ENCODE measurements around the gene RPP25.

Gene RPP25

GRCh38 chr15:74962671-74963070 lies 6.1 kb upstream of the RPP25 start:
- H3K27ac ChIP-seq (ENCODE audit: low read depth, low read length): no peak overlapping the region
- H3K9me3 ChIP-seq (ENCODE audit: insufficient read depth, low read depth, low read length): no peaks in the 10 kb centered on the region
- H3K36me3 ChIP-seq (ENCODE audit: insufficient read depth, low read length): no peaks in the 10 kb centered on the region
- peaks cover 3% of the 10 kb centered on the region for H3K4me1 ChIP-seq (ENCODE audit: insufficient read depth, low read length)
- H3K27me3 ChIP-seq (ENCODE audit: insufficient read depth, low read length): peaks cover 34% of the 10 kb centered on the region
- H3K4me3 ChIP-seq (ENCODE audit: low read length): no peak overlapping the region
- H3K9ac ChIP-seq (ENCODE audit: low read depth, low read length): no peak overlapping the region
- WGBS: 65% methylated on average over 2 of the region's 2 CpGs

- Histone ChIP-seq H3K27me3 (ENCODE audit: insufficient read depth, low read length) (peaks cover 38% of the 10 kb centered on the region), H3K36me3 (ENCODE audit: insufficient read depth, low read length) (no peaks in the 10 kb centered on the region)
- 86% methylated on average over 8 of the region's 8 CpGs for WGBS
Observed at GRCh38 chr15:74962219-74962618, 5.6 kb upstream of the RPP25 start.

GRCh38 chr15:74961616-74962015 lies 5.0 kb upstream of the RPP25 start:
- Histone ChIP-seq H3K4me3 (ENCODE audit: low read length) (no peak overlapping the region), H3K9me3 (ENCODE audit: insufficient read depth, low read depth, low read length) (no peaks in the 10 kb centered on the region), H3K9ac (ENCODE audit: low read depth, low read length) (no peak overlapping the region), H3K27ac (ENCODE audit: low read depth, low read length) (no peak overlapping the region), H3K4me1 (ENCODE audit: insufficient read depth, low read length) (peaks cover 4% of the 10 kb centered on the region), H3K36me3 (ENCODE audit: insufficient read depth, low read length) (no peaks in the 10 kb centered on the region), H3K27me3 (ENCODE audit: insufficient read depth, low read length) (peaks cover 40% of the 10 kb centered on the region)
- WGBS: 95% methylated on average over 5 of the region's 5 CpGs

More at GRCh38 chr15:74962219-74962618, 5.6 kb upstream of the RPP25 start:
- Histone ChIP-seq H3K27ac (ENCODE audit: low read depth, low read length) (no peak overlapping the region), H3K9me3 (ENCODE audit: insufficient read depth, low read depth, low read length) (no peaks in the 10 kb centered on the region), H3K4me1 (ENCODE audit: insufficient read depth, low read length) (peaks cover 4% of the 10 kb centered on the region), H3K9ac (ENCODE audit: low read depth, low read length) (no peak overlapping the region), H3K4me3 (ENCODE audit: low read length) (no peak overlapping the region)

- H3K9me3 ChIP-seq (ENCODE audit: insufficient read depth, low read depth, low read length): no peaks in the 10 kb centered on the region
- H3K27ac ChIP-seq (ENCODE audit: low read depth, low read length): no peak overlapping the region
- peaks cover 44% of the 10 kb centered on the region for H3K27me3 ChIP-seq (ENCODE audit: insufficient read depth, low read length)
- WGBS: 94% methylated on average over 2 of the region's 3 CpGs
- H3K4me1 ChIP-seq (ENCODE audit: insufficient read depth, low read length): peaks cover 4% of the 10 kb centered on the region
- no peaks in the 10 kb centered on the region for H3K36me3 ChIP-seq (ENCODE audit: insufficient read depth, low read length)
- H3K4me3 ChIP-seq (ENCODE audit: low read length): no peak overlapping the region
- no peak overlapping the region for H3K9ac ChIP-seq (ENCODE audit: low read depth, low read length)
Observed at GRCh38 chr15:74960995-74961588, 4.5 kb upstream of the RPP25 start.

- H3K9me3 ChIP-seq (ENCODE audit: insufficient read depth, low read depth, low read length): no peaks in the 10 kb centered on the region
- H3K36me3 ChIP-seq (ENCODE audit: insufficient read depth, low read length): no peaks in the 10 kb centered on the region
- peaks cover 52% of the 10 kb centered on the region for H3K27me3 ChIP-seq (ENCODE audit: insufficient read depth, low read length)
- H3K4me1 ChIP-seq (ENCODE audit: insufficient read depth, low read length): peaks cover 9% of the 10 kb centered on the region
- WGBS: 83% methylated on average over 1 of the region's 1 CpG
- H3K27ac ChIP-seq (ENCODE audit: low read depth, low read length): no peak overlapping the region
- H3K9ac ChIP-seq (ENCODE audit: low read depth, low read length): no peak overlapping the region
- H3K4me3 ChIP-seq (ENCODE audit: low read length): no peak overlapping the region
Observed at GRCh38 chr15:74960286-74960685, 3.7 kb upstream of the RPP25 start.

- WGBS: 12% methylated on average over 8 of the region's 8 CpGs
- Histone ChIP-seq H3K36me3 (ENCODE audit: insufficient read depth, low read length) (no peaks in the 10 kb centered on the region), H3K4me3 (ENCODE audit: low read length) (peak overlapping the region; percentile 62; the same call in 1 of the 2 replicates), H3K4me1 (ENCODE audit: insufficient read depth, low read length) (peaks cover 16% of the 10 kb centered on the region), H3K27me3 (ENCODE audit: insufficient read depth, low read length) (peaks cover 58% of the 10 kb centered on the region), H3K9me3 (ENCODE audit: insufficient read depth, low read depth, low read length) (no peaks in the 10 kb centered on the region), H3K9ac (ENCODE audit: low read depth, low read length) (no peak overlapping the region), H3K27ac (ENCODE audit: low read depth, low read length) (no peak overlapping the region)
Observed at GRCh38 chr15:74959586-74959939, 3.0 kb upstream of the RPP25 start.

GRCh38 chr15:74958908-74959585 lies 2.5 kb upstream of the RPP25 start:
- peak overlapping the region; percentile 62 for H3K4me3 ChIP-seq (ENCODE audit: low read length)
- no peak overlapping the region for H3K27ac ChIP-seq (ENCODE audit: low read depth, low read length)
- WGBS: 1% methylated on average over 47 of the region's 47 CpGs
- H3K36me3 ChIP-seq (ENCODE audit: insufficient read depth, low read length): no peaks in the 10 kb centered on the region
- H3K27me3 ChIP-seq (ENCODE audit: insufficient read depth, low read length): peaks cover 58% of the 10 kb centered on the region
- H3K4me1 ChIP-seq (ENCODE audit: insufficient read depth, low read length): peaks cover 16% of the 10 kb centered on the region
- no peak overlapping the region for H3K9ac ChIP-seq (ENCODE audit: low read depth, low read length)
- H3K9me3 ChIP-seq (ENCODE audit: insufficient read depth, low read depth, low read length): no peaks in the 10 kb centered on the region

GRCh38 chr15:74958320-74958907 lies 1.8 kb upstream of the RPP25 start:
- Histone ChIP-seq H3K27me3 (ENCODE audit: insufficient read depth, low read length) (peaks cover 58% of the 10 kb centered on the region), H3K4me3 (ENCODE audit: low read length) (peak overlapping the region; percentile 62), H3K36me3 (ENCODE audit: insufficient read depth, low read length) (no peaks in the 10 kb centered on the region), H3K4me1 (ENCODE audit: insufficient read depth, low read length) (peaks cover 16% of the 10 kb centered on the region), H3K9me3 (ENCODE audit: insufficient read depth, low read depth, low read length) (no peaks in the 10 kb centered on the region), H3K9ac (ENCODE audit: low read depth, low read length) (no peak overlapping the region), H3K27ac (ENCODE audit: low read depth, low read length) (no peak overlapping the region)
- 1% methylated on average over 28 of the region's 28 CpGs for WGBS

GRCh38 chr15:74957476-74958035 lies 984 bp upstream of the RPP25 start:
- H3K9ac ChIP-seq (ENCODE audit: low read depth, low read length): peak overlapping the region; percentile 37; the same call in 1 of the 2 replicates
- H3K9me3 ChIP-seq (ENCODE audit: insufficient read depth, low read depth, low read length): no peaks in the 10 kb centered on the region
- H3K27me3 ChIP-seq (ENCODE audit: insufficient read depth, low read length): peaks cover 58% of the 10 kb centered on the region
- H3K27ac ChIP-seq (ENCODE audit: low read depth, low read length): peak overlapping the region; percentile 61; the same call in 1 of the 2 replicates
- WGBS: 4% methylated on average over 26 of the region's 28 CpGs
- H3K4me3 ChIP-seq (ENCODE audit: low read length): peak overlapping the region; percentile 62
- H3K4me1 ChIP-seq (ENCODE audit: insufficient read depth, low read length): peaks cover 16% of the 10 kb centered on the region
- H3K36me3 ChIP-seq (ENCODE audit: insufficient read depth, low read length): no peaks in the 10 kb centered on the region

GRCh38 chr15:74955796-74956647 lies 550 bp downstream of the RPP25 start:
- Histone ChIP-seq H3K9ac (ENCODE audit: low read depth, low read length) (peak overlapping the region; percentile 88), H3K27ac (ENCODE audit: low read depth, low read length) (peak overlapping the region; percentile 61; the same call in 1 of the 2 replicates), H3K36me3 (ENCODE audit: insufficient read depth, low read length) (no peaks in the 10 kb centered on the region), H3K27me3 (ENCODE audit: insufficient read depth, low read length) (peaks cover 55% of the 10 kb centered on the region), H3K9me3 (ENCODE audit: insufficient read depth, low read depth, low read length) (no peaks in the 10 kb centered on the region), H3K4me3 (ENCODE audit: low read length) (peak overlapping the region; percentile 62), H3K4me1 (ENCODE audit: insufficient read depth, low read length) (peaks cover 16% of the 10 kb centered on the region)
- WGBS: 2% methylated on average over 88 of the region's 88 CpGs
